IPS-18c (cell line): ENCODE data around the gene CALHM3.
"Not testable (repeated sequence)": the region's sequence is repeated elsewhere in the genome, so short reads cannot be mapped to it uniquely, and the experiment has no call there.

Experiments
- H3K4me3 ChIP-seq: 2 replicates; pipeline ENCODE4 v1.7.0; 2013; ENCODE audit warnings: low read depth, mild to moderate bottlenecking, low read length, moderate library complexity; ENCODE audit not compliant: insufficient read depth
- H3K9me3 ChIP-seq: one replicate; pipeline ENCODE4 v1.6.1; 2013; ENCODE audit warnings: mild to moderate bottlenecking, low read length, moderate library complexity; ENCODE audit not compliant: control insufficient read depth, insufficient read depth

CALHM3 gene

DNA sequence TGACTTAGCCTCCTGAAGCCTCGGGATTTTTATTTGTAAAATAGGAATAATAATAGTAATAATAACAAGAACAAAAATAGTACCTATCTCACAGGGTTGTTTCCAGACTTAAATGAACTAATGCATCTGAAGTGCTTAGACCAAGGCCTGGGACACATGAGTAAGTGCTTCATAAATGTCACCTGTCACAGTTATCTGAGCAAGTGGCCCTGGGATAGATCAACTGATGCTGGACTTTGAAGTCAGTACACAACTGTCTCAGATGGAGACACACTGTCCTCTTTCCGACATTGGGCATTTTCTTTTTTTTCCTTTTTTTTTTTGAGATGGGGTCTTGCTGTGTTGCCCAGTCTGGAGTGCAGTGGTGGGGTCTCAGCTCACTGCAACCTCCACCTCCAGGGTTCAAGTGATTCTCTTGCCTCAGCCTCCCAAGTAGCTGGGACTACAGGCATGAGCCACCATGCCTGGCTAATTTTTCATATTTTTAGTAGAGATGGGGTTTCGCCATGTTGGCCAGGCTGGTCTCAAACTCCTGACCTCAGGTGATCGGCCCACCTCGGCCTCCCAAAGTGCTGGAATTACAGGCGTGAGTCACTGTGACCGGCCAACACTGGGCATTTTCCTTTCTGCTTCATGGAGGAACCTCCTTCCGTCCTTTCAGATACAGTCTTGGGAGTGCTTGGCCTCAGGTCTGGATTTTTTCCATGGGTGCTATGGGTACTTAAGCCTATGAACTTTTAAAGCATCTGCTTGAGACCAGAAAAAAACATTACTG is 7.8 kb upstream of the CALHM3 start:
- not testable (repeated sequence) for H3K9me3 ChIP-seq, H3K4me3 ChIP-seq

DNA sequence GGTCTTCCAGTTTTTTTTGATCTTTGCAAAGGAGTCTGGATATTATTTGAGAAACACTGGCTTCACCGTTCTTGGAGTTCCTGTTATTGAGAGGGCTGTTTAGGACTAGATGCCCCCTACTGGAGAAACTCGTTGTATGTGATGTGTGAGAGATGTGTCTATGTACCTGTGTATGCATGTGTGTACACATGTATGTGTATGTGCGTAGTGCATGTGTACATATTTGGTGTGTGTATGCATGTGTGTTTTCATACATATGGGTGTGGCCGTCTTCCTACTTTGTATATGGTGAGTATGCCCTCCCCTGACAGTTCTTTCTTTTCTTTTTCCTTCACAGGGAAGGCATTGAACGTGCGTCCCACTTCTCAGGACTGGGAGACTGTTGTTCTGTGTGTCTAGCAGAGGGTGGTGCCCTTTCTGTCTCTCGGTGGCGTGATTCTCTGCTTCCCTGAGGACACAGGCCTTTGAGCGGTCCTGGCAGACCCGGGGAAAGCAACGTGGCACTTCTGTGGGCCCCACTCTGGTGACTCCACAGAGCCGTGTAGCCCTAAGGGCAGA is 3.0 kb upstream of the CALHM3 start:
- Histone ChIP-seq H3K9me3 (no peaks in the 10 kb centered on the region), H3K4me3 (no peak overlapping the region)

DNA sequence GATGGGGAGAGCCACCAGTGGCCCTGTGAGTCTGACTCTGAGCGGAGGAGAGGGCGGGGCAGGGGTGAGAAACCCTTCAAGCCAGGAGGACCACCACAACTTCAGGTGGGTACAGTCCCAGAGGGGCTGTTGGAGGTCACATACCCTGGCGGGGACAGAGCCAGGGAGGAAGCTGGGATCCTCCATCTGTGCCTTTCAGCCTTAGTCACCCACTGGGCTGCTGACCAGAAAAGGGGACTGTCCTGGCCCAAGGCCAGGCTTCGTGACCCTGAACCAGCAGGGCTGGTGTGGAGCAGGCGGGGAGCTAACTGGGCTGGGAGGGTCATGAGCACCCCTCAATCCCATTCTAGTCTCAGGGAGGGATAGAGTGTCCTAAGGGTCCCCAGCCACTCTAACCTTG is 1.5 kb upstream of the CALHM3 start:
- Histone ChIP-seq H3K4me3 (no peak overlapping the region), H3K9me3 (no peaks in the 10 kb centered on the region)

DNA sequence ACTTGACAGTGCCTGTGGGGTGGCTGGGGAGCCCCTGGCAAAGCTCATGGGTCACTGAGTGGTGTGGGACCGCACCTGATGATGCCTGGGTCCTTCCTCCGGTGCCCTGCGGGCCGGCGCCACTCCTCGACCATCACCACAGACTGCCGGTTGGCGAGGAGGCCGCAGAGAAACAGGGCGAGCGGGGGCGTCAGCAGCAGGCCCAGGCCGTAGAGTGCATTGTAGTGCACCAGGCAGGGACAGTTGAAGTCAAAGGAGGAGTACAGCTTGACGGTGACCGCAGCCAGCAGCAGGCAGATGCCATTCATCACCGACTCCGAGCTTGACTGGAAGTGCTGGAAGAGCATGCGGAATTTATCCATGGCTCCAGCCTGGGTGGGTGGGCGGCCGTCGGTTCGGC is 369 bp downstream of the CALHM3 start:
- H3K4me3 ChIP-seq, result no peak overlapping the region

DNA sequence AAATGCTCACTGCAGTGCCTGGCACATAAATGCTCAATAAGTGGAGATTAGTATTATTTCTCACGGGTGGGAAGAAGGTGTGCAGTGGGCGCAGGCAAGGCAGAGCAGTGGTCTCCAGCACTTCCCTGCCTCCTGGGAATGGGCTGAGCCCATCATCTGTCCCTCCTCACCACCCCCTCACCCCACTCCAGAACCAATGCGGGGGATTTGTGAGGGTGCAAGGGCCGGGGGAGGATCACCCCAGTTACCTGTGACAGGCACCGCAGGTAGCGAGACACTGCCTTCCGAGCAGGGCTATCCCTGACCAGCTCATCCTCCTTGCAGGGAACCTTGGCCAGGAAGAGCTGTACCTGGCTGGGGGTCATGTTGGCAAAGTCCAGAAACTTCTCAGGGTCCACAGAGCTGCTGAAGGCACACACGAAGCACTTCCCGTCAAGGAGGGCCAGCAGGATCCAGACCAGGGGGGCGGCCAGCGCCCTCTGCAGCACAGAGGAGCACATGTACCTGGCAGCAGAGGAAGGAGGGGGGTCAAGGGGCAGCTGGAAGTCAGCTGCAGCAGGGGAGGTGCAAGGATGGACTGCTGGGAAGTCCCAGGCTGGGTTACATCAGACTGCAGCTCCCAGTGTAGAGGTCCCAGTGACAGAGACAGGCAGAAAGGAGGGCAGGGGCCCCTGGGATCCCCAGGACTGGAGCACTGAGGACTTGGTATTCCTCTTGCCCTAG is 2.8 kb downstream of the CALHM3 start:
- Histone ChIP-seq H3K4me3 (no peak overlapping the region), H3K9me3 (no peaks in the 10 kb centered on the region)

More for the DNA sequence above, 369 bp downstream of the CALHM3 start:
- H3K9me3 ChIP-seq, result no peaks in the 10 kb centered on the region

DNA sequence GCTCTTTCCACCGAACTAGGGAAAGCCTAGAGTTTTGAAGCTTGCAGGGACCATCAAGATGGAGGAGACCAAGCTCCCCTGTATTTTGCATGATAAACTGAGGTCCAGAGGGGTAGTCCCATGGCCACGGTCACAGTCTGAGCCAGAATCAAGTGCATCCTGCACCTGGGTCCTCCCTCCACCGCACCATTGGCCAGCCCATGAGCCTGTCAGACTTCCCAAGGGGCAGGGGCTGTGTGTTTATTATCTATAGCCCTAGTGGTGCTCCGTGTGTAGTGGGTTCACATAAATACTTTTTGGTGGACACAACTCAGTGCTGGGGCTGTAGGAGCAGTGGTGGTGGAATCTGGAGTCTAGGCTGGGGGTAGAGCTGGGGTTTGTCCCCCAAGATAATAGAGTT is 3.6 kb downstream of the CALHM3 start:
- Histone ChIP-seq H3K4me3 (no peak overlapping the region), H3K9me3 (no peaks in the 10 kb centered on the region)

DNA sequence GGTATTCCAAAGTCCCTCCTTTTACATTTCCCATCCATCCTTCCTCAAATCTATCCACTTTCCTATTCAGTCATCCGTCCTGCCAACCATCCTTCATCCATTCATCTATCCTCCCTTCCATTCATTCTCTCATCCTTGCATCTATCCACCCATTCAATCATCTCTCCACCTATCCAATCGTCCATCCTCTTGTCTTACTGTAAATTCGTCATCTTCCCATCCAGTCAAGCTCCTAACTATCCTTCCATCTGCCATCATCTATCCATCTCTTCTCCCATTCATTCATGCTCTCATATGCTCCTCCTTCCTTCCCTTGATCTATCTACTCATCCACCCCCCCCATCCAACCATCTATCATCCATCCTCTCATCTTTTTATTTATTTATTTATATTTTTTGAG is 5.0 kb downstream of the CALHM3 start:
- no peaks in the 10 kb centered on the region for H3K9me3 ChIP-seq
- no peak overlapping the region for H3K4me3 ChIP-seq

DNA sequence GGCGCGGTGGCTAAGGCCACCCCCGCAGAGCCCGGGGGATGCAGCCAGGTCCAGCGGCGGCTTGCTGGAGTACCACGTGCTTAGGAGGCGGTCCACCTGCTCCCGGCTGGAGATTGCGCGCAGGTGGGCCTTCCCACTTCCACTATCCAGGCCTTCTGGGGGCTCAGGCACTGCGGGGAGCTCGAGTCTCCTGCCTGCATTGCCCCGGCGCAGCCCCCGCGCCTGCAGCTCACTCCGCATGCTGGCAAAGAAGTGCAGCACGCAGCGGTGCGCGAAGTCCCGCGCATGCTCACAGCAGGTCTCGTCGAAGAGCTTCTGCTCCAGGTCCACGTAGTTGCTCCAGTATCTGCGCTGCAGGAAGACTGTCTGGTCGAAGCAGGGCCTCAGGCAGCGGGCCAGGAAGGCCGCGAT is 5.8 kb downstream of the CALHM3 start:
- no peaks in the 10 kb centered on the region for H3K9me3 ChIP-seq

DNA sequence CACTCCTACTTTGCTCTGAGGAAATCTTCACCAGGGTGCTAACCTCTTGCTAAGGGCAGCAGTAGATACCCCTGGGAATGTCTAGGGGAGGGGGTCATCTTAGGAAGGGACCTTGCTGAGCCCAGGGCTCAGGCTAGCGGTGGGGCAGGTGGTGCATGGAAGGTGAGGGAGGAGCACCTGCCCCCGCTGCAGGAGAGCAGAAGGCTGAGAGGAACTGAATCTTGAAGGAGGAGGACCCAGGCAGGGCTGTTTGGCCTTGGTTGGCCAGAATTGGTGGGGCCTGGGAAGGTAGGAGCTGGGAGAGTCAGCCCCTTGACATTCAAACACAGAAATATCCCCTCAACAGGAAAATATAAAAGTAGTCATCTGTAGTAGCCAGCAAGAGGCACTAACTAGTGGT is 7.0 kb downstream of the CALHM3 start:
- no peaks in the 10 kb centered on the region for H3K9me3 ChIP-seq
- no peak overlapping the region for H3K4me3 ChIP-seq

More for the DNA sequence above, 5.8 kb downstream of the CALHM3 start:
- H3K4me3 ChIP-seq, result no peak overlapping the region

DNA sequence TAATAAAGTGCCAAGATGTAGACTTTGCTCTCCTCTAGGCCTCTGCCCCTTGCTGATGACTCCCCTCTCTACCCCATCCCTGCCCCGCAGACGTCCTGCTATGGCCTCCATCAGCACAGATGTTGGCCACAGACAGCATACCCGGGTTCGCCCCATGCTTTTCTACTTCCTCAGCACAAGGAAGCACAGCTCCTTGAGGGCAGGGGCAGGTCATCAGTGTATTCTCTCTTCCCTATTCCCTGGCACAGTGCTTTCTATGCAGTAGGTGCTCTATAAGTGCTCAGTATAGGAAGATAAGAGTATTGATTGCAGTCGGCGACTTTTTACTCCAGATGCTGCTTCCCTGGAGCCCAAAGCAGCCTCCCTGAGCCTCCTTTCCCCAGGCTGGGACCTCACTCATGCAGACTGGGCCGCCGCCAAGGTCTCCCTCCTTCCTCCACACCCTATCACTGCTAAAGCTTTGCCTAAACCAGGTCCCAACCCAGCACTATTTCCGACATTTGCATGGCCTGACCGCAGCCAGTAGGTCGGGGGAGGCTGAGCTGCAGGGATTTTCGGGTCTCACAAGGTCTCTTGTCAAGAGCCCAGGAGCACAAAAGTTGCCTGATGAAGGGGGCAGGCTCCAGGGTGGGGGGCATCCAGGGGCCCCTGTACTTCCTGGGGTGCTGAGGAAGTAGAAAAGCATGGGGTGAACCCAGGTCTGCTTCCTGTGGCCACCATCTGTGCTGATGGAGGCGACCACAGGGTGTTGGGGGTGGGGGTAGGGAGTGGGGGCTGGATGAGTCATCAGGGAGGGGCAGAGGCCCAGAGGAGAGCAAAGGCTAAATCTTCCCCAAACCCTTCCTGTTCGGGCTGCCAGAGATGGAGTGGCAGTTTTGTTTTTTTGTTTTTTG is 8.0 kb downstream of the CALHM3 start:
- Histone ChIP-seq H3K4me3 (no peak overlapping the region), H3K9me3 (no peaks in the 10 kb centered on the region)

DNA sequence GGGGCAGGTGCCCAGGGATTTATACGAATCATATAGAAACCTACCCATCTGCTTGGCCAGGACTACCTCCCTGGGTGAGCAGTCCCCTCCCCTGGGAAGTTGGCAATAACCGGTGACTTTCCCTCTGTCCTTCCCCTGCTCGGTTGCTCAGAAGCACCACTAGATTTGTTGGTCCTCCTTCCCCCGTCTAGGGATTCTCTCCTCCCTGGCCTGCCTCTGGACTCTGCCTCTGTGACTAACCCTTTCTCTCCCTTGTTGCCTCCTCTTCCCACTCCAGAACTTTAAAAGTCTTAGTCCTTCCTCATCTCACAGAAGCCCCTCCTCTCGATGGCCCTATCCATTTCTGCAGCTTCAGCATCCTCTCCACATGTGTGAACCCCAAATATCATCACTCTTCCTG is 9.8 kb downstream of the CALHM3 start:
- H3K9me3 ChIP-seq, result no peaks in the 10 kb centered on the region
- no peak overlapping the region for H3K4me3 ChIP-seq

DNA sequence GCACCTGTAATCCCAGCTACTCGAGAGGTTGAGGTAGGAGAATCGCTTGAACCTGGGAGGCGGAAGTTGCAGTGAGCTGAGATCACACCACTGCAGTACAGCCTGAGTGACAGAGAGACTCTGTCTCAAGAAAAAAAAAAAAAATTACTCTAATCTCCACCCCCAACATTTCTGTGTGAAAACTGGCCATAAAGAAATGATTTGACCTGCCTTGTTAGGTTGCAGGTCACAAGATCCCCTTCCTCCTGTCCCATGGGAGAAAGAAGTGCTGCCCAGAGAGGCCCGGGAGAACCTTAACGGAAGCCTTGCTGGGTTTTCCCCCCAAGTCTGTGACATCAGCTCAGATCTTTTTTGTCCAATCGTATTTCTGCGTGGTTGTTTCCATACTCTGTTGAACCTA is 11.6 kb downstream of the CALHM3 start:
- no peak overlapping the region for H3K4me3 ChIP-seq
- H3K9me3 ChIP-seq, result no peaks in the 10 kb centered on the region

DNA sequence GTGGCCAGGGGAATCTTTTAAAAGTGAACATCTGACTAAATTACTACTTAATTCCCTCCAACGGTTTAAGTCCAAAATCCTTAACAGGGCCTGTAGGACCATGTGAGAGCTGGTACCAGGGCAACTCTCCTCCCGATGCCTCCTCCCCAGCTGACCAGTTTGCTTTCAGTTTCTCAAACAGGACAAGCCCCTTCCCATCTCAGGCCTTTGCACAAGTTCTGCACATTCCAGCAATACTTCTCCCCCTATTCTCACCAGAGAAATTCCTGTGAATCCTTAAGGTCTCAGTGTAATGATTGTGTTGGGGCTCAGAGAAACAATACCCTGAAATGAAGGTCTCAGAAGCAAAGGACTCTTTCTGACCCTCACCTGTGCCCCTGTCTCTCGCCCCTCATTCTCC is 12.3 kb downstream of the CALHM3 start:
- Histone ChIP-seq H3K9me3 (no peaks in the 10 kb centered on the region), H3K4me3 (no peak overlapping the region)

DNA sequence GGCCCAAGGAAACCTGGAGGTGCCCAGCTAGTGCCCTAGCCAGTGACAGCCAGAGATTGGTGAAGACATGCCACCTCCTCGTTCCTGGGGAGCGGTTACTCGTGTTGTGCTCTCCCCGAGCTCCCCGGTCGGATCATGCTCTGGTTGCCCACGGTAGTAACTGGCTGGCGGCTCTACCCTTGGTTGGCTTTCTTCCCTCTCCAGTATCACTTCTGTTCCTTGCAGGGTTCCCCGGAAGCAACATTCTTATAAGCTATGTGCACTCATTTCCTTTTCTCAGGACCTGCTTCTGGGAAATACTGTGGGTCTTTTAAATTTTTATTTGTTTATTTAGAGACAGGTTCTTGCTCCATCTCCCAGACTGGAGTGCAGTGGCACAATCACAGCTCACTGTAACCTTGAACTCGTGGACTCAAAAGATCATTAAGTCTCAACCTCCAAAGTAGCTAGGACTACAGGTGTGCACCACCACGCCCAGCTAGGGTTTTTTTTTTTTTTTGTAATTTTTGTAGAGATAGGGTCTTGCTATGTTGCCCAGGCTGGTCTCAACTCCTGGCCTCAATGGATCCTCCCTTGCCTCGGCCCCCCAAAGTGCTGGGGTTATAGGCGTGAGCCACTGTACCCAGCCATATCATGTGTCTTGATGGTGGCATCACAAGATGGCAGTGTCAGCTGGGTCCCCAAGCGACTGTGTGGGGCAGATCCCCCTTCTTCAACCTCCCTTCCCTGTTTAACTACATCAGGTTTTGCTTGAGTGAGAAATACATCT is 13.4 kb downstream of the CALHM3 start:
- no peak overlapping the region for H3K4me3 ChIP-seq

DNA sequence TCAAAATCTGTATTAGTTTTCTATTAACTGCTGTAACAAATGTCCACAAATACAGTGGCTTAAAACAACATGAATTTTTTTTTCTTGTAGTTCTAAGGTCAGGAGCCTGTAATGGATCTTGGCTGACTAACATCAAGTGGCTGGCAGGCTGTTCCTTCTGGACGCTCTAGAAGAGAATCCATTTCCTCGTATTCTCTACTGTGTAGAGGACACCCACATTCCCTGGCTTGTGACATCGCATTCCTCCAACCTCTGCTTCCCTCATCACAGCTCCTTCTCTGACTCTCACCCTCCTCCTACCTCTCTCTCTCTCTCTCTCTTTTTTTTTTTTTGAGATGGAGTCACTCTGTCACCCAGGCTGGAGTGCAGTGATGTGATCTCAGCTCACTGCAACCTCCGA is 15.5 kb downstream of the CALHM3 start:
- no peaks in the 10 kb centered on the region for H3K9me3 ChIP-seq
- no peak overlapping the region for H3K4me3 ChIP-seq

More for the DNA sequence above, 13.4 kb downstream of the CALHM3 start:
- H3K9me3 ChIP-seq, result no peaks in the 10 kb centered on the region

DNA sequence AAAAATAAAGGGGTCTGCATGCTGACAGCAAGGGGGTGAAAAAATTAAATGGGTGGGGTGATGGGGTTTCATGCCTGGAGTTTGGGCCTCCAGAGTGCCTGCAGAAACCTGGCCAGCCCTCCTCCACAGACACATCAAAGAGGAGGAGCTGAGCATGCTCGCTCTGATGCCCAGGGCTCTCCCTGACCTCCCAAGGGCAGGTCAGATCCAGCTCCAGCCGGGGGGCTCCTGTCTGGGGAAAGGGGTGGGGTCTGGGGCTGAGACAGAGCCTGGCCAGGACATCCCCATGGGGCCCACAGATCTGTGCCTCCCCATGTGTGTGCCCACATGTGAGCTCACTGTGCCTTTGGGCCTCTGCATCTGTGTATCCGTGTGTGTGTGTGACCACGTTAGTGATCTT is 19.4 kb downstream of the CALHM3 start:
- H3K9me3 ChIP-seq, result no peaks in the 10 kb centered on the region
- no peak overlapping the region for H3K4me3 ChIP-seq

DNA sequence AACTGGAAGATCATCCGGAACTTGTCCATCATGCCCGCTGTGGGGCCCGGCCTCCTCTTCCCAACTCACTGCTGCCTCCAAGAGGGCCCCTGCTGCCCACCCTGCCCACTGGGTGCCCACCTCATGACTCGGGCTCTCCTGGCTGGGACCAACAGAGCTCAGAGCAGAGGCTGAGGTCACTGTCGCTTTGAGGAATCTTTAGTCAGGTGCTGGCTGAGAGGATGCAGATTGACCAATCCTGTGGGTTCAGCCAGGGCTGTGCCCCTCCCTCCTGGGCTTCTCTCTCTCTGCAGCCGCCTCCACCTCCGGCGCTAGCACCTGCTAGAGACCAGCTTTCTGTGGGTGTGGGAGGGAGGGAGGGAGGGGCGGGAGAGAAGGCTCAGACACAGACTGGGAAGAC is 20.3 kb downstream of the CALHM3 start, which contains the start of gene CALHM1:
TSS of gene CALHM1 (minus strand) at position 181 of the 400 bp plus-strand sequence. CDS start at position 32, 149 bp downstream.
- Histone ChIP-seq H3K4me3 (no peak within 1 kb of the TSS), H3K9me3 (no peaks in the 10 kb centered on the region)
